Smooth muscle cell (in vitro differentiated cells): ENCODE data around the gene CDC34. TPM values are rescaled to one million over a fixed set of nuclear protein-coding genes. Genes with fewer than 3 reads are reported as not detected.

ENCODE experiments used
- DNase-seq: peaks from one replicate; lab custom pipeline; 2025; ENCODE audit not compliant: unreplicated experiment; lab: John Stamatoyannopoulos, UW
- H2AFZ ChIP-seq: fragments of 200-600 bp; sonication (generic); 2 replicates; pipeline ENCODE4 v1.6.0; 2016; ENCODE audit warnings: antibody characterized with exemption, low read depth, mild to moderate bottlenecking
- H3F3A ChIP-seq: fragments of 200-600 bp; sonication (generic); 2 replicates; pipeline ENCODE4 v1.6.0; 2017; ENCODE audit warnings: antibody characterized with exemption, low read depth
- H3K27ac ChIP-seq: fragments of 200-600 bp; sonication (generic); 2 replicates; pipeline ENCODE4 v1.5.1; 2016; ENCODE audit warnings: low read depth, mild to moderate bottlenecking
- H3K27me3 ChIP-seq: fragments of 200-600 bp; sonication (generic); 2 replicates; pipeline ENCODE4 v1.6.1; 2016; ENCODE audit warnings: low read depth, mild to moderate bottlenecking
- H3K36me3 ChIP-seq: fragments of 200-600 bp; sonication (generic); 2 replicates; pipeline ENCODE4 v1.5.1; 2016; ENCODE audit warnings: low read depth
- H3K4me1 ChIP-seq: fragments of 200-600 bp; sonication (generic); 2 replicates; pipeline ENCODE4 v1.5.1; 2016; ENCODE audit warnings: low read depth
- H3K4me2 ChIP-seq: fragments of 200-600 bp; sonication (generic); 2 replicates; pipeline ENCODE4 v1.6.0; 2016; ENCODE audit warnings: mild to moderate bottlenecking
- H3K4me3 ChIP-seq: fragments of 200-600 bp; sonication (generic); 2 replicates; pipeline ENCODE4 v1.5.1; 2016; ENCODE audit warnings: mild to moderate bottlenecking
- H3K79me2 ChIP-seq: fragments of 200-600 bp; sonication (generic); 2 replicates; pipeline ENCODE4 v1.6.0; 2016; ENCODE audit warnings: low read depth, mild to moderate bottlenecking
- H3K9ac ChIP-seq: fragments of 200-600 bp; sonication (generic); 2 replicates; pipeline ENCODE4 v1.6.0; 2016; ENCODE audit warnings: low read depth
- H3K9me3 ChIP-seq: fragments of 200-600 bp; sonication (generic); replicated peaks from 2 replicates; pipeline ENCODE4 v1.5.1; 2016; ENCODE audit warnings: low read depth
- H4K20me1 ChIP-seq: fragments of 200-600 bp; sonication (generic); 2 replicates; pipeline ENCODE4 v1.6.0; 2016; ENCODE audit warnings: low read depth
- CTCF ChIP-seq: fragments of 200-600 bp; sonication (generic); IDR thresholded peaks from 2 replicates; pipeline ENCODE4 v1.5.1; 2017; ENCODE audit warnings: borderline replicate concordance, mild to moderate bottlenecking, antibody characterized with exemption; ENCODE audit not compliant: insufficient read depth, poor library complexity, severe bottlenecking
- WGBS: methylation state at CpG from one replicate; pipeline ENCODE4 v1.1.7; 2016; ENCODE audit warnings: low lambda C conversion rate; 5-methylcytosine and 5-hydroxymethylcytosine counted together
- polyA plus RNA-seq: library from polyadenylated mRNA; unstranded; fragments of >200 nt; fragmentation: Nextera tagmentation; extraction: Ambion mirVana; gene quantifications from 2 replicates; pipeline ENCODE4 v1.2.1, GENCODE V29; 2016
- total RNA-seq: library from RNA; depleted of rRNA; stranded (reverse); fragments of >200 nt; gene quantifications from 2 replicates; pipeline ENCODE4 v1.2.3, GENCODE V29; 2014

CDC34 gene
- total and polyA plus RNA-seq, 2 experiments from 2014 or later, result 67.7 to 151 TPM

- Histone ChIP-seq H3K4me3 (no peak overlapping the region), H3K4me2 (no peak overlapping the region), H3K79me2 (no peaks in the 10 kb centered on the region), H3K9ac (no peak overlapping the region), H3K4me1 (peaks cover 6% of the 10 kb centered on the region), H3K27ac (no peak overlapping the region), H3F3A (no peaks in the 10 kb centered on the region), H3K36me3 (no peaks in the 10 kb centered on the region), H2AFZ (no peak overlapping the region), H4K20me1 (no peaks in the 10 kb centered on the region), H3K27me3 (no peaks in the 10 kb centered on the region), H3K9me3 (no peaks in the 10 kb centered on the region)
- no peak for DNase-seq
- WGBS, result 61% methylated on average over 21 of the region's 21 CpGs
- no peak for TF ChIP-seq CTCF
Observed at GRCh38 chr19:558770-559439, 27.3 kb downstream of the CDC34 start.

- H3K27me3 ChIP-seq, result no peaks in the 10 kb centered on the region
- no peaks in the 10 kb centered on the region for H3K36me3 ChIP-seq
- H3K4me1 ChIP-seq, result peaks cover 6% of the 10 kb centered on the region
- no peak overlapping the region for H3K4me2 ChIP-seq
- H3K27ac ChIP-seq, result no peak overlapping the region
- no peak for DNase-seq
- no peaks in the 10 kb centered on the region for H3K9me3 ChIP-seq
- 83% methylated on average over 12 of the region's 12 CpGs for WGBS
- H3K9ac ChIP-seq, result no peak overlapping the region
- H3K79me2 ChIP-seq, result no peaks in the 10 kb centered on the region
- H4K20me1 ChIP-seq, result no peaks in the 10 kb centered on the region
- TF ChIP-seq CTCF, result no peak
- H3K4me3 ChIP-seq, result no peak overlapping the region
- H2AFZ ChIP-seq, result no peak overlapping the region
- H3F3A ChIP-seq, result no peaks in the 10 kb centered on the region
Observed at GRCh38 chr19:560121-560520, 28.6 kb downstream of the CDC34 start.

- H3K27me3 ChIP-seq, result no peaks in the 10 kb centered on the region
- no peaks in the 10 kb centered on the region for H3K36me3 ChIP-seq
- no peak for TF ChIP-seq CTCF
- no peaks in the 10 kb centered on the region for H3K79me2 ChIP-seq
- H3K4me1 ChIP-seq, result no peaks in the 10 kb centered on the region
- WGBS, result 7% methylated on average over 18 of the region's 19 CpGs
- no peak overlapping the region for H2AFZ ChIP-seq
- H4K20me1 ChIP-seq, result no peaks in the 10 kb centered on the region
- DNase-seq, result no peak
- peak overlapping the region; percentile 54 for H3K4me2 ChIP-seq
- H3K9ac ChIP-seq, result no peak overlapping the region
- no peaks in the 10 kb centered on the region for H3K9me3 ChIP-seq
- peak overlapping the region; percentile 3 for H3K4me3 ChIP-seq
- peak overlapping the region; percentile 67 for H3K27ac ChIP-seq
- peaks cover 4% of the 10 kb centered on the region for H3F3A ChIP-seq
Observed at GRCh38 chr19:566403-566802, 34.8 kb downstream of the CDC34 start.

GRCh38 chr19:566844-567243 is 35.3 kb downstream of the CDC34 start:
- H3K4me3 ChIP-seq, result peak overlapping the region; percentile 3
- H3K9ac ChIP-seq, result no peak overlapping the region
- no peak overlapping the region for H2AFZ ChIP-seq
- H3K27ac ChIP-seq, result peak overlapping the region; percentile 67
- no peaks in the 10 kb centered on the region for H3K79me2 ChIP-seq
- peaks cover 8% of the 10 kb centered on the region for H3F3A ChIP-seq
- no peaks in the 10 kb centered on the region for H4K20me1 ChIP-seq
- H3K4me1 ChIP-seq, result no peaks in the 10 kb centered on the region
- H3K27me3 ChIP-seq, result no peaks in the 10 kb centered on the region
- H3K9me3 ChIP-seq, result no peaks in the 10 kb centered on the region
- 35% methylated on average over 16 of the region's 16 CpGs for WGBS
- peak overlapping the region; percentile 54 for H3K4me2 ChIP-seq
- no peak for DNase-seq
- no peaks in the 10 kb centered on the region for H3K36me3 ChIP-seq
- no peak for TF ChIP-seq CTCF
